Progenitor cell of endocrine pancreas (in vitro differentiated cells): ENCODE data around the gene RREB1. TPM values are rescaled to one million over a fixed set of nuclear protein-coding genes. Genes with fewer than 3 reads are reported as not detected.

Experiments used
- DNase-seq: peaks from one replicate; pipeline ENCODE4 v3.0.0; 2021; ENCODE audit warnings: low spot score; ENCODE audit not compliant: unreplicated experiment
- H3K27ac Mint-ChIP-seq: 2 replicates; pipeline ENCODE4 v1.8.0; 2021; ENCODE audit warnings: mild to moderate bottlenecking, moderate library complexity, mixed read lengths
- H3K27me3 Mint-ChIP-seq: 2 replicates; pipeline ENCODE4 v1.8.0; 2021; ENCODE audit warnings: mixed read lengths
- H3K36me3 Mint-ChIP-seq: 2 replicates; pipeline ENCODE4 v1.8.0; 2022; ENCODE audit warnings: mixed read lengths; ENCODE audit not compliant: insufficient read depth
- H3K4me1 Mint-ChIP-seq: 2 replicates; pipeline ENCODE4 v1.8.0; 2021; ENCODE audit warnings: low read depth, mixed read lengths
- H3K4me3 Mint-ChIP-seq: 2 replicates; pipeline ENCODE4 v1.8.0; 2021; ENCODE audit warnings: low read depth, mild to moderate bottlenecking, moderate library complexity, mixed read lengths
- H3K9me3 Mint-ChIP-seq: 2 replicates; pipeline ENCODE4 v1.8.0; 2021; ENCODE audit warnings: low read depth, mixed read lengths
- CTCF ChIP-seq: fragments of 200-600 bp; sonication (generic); IDR thresholded peaks from one replicate; pipeline ENCODE4 v1.5.0; 2021; ENCODE audit warnings: antibody characterized with exemption, mild to moderate bottlenecking; ENCODE audit not compliant: unreplicated experiment
- total RNA-seq: library from RNA; stranded (reverse); gene quantifications from 2 replicates; pipeline ENCODE4 v1.2.1, GENCODE V29; 2021

Gene RREB1
- total RNA-seq, 1 donor from 2014 or later: 71.7 TPM

DNA sequence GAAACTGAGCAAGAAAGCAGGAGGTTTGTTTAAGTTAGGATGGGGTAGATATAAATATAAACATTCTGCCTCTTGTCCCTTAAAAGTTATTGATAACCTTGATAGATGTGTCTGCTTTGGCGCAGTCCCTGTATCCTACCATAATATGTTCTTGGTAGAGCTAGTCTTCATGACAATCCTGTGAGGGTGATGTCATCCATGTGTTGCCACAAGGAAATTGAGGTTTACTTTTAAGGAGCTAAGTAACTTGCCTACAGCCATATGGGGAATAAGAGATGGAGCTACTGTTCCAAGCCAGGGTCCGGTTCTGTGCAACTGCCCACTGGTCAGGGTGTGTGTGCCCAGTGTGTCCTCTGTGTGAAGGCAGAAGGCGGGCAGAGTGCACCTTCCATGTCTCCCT lies 126.8 kb downstream of the RREB1 start:
- DNase-seq: no peak
- peaks cover 23% of the 10 kb centered on the region for H3K36me3 Mint-ChIP-seq
- H3K4me3 Mint-ChIP-seq: no peak overlapping the region
- peaks cover 31% of the 10 kb centered on the region for H3K4me1 Mint-ChIP-seq
- no peak for TF ChIP-seq CTCF
- H3K27me3 Mint-ChIP-seq: no peaks in the 10 kb centered on the region
- no peak overlapping the region for H3K27ac Mint-ChIP-seq
- H3K9me3 Mint-ChIP-seq: no peaks in the 10 kb centered on the region

DNA sequence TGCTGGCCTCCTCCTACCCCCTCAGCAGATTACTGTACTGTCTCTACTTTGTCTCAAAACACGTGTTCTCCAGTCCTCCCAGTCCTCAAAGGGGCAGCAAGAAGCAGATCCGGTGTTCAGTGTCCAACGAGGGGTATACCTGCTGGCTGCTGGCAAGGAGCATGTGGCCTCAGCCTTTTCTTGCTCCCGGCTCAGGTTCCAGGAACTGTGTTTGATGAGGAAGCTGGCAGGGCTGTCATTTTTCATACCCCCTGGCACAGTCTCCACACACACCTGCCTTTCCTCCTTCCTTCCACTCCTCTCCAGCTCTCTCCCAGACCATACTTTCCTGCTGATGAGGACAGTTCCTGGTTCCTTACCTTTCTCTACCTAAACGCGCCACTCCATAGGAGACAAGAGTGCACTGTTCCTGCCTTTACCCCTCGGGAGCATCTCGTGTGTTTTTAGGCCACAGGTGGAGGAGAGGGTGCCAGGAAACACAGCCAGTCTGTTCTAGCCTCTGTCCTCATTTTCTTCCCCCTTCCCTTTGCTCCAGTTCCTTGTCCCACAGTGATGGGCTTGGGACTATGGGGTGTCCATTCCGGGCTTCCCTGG lies 128.0 kb downstream of the RREB1 start:
- Mint-ChIP-seq H3K27ac (peak overlapping the region; percentile 80), H3K4me1 (peaks cover 37% of the 10 kb centered on the region), H3K4me3 (peak overlapping the region; percentile 21), H3K36me3 (peaks cover 22% of the 10 kb centered on the region), H3K27me3 (no peaks in the 10 kb centered on the region), H3K9me3 (no peaks in the 10 kb centered on the region)
- no peak for TF ChIP-seq CTCF
- no peak for DNase-seq

- H3K27ac Mint-ChIP-seq: peak overlapping the region; percentile 7
- H3K4me3 Mint-ChIP-seq: peak overlapping the region; percentile 21
- H3K4me1 Mint-ChIP-seq: peaks cover 44% of the 10 kb centered on the region
- no peaks in the 10 kb centered on the region for H3K9me3 Mint-ChIP-seq
- peaks cover 22% of the 10 kb centered on the region for H3K36me3 Mint-ChIP-seq
- no peak for TF ChIP-seq CTCF
- DNase-seq: no peak
- H3K27me3 Mint-ChIP-seq: no peaks in the 10 kb centered on the region
Measured at GRCh38 chr6:7236306-7237209, 128.8 kb downstream of the RREB1 start.

DNA sequence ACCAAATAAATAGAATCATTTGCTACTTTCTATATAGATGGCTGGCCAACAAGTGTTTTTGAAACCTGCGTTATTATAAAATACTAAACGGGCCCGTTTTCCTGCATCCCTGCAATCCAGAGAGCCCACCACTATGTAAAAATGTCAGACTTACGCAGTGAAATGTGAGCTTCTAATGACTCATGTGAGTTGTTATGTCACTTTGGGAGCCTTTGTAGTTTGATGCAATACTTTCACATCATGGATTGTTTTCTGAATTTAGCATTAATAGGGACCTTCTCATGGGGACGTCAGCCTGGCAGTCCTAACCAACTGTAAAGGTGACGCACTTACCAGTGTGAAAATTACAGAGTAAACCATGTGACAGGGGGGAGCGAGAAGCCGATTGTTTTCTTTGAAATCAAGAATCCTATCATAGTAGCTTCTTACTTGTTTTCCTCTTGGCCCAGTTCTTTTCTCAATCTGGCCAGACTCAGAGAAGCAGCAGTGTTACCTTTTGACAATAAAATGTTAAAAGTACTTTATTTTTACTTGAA lies 130.0 kb downstream of the RREB1 start:
- no peaks in the 10 kb centered on the region for H3K27me3 Mint-ChIP-seq
- H3K4me3 Mint-ChIP-seq: no peak overlapping the region
- H3K27ac Mint-ChIP-seq: no peak overlapping the region
- no peak for DNase-seq
- TF ChIP-seq CTCF: no peak
- peaks cover 16% of the 10 kb centered on the region for H3K36me3 Mint-ChIP-seq
- no peaks in the 10 kb centered on the region for H3K9me3 Mint-ChIP-seq
- peaks cover 54% of the 10 kb centered on the region for H3K4me1 Mint-ChIP-seq

DNA sequence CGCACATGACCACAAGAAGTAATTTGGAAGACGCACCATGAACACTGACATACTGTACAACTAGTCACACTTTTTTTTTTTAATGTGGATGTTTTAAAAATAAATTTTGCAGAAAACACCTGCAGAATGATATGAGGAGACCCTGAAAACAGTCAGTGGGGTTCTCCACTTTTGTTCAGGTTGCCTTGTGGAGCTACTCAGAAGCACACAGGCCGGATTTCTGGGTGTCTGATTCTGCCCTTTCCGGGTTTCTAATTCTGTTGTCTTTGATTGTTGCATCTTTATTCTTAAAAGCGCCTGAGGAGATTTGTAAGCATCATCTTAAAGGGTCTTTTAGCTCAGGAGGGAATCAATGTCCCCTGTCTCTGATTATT lies 130.8 kb downstream of the RREB1 start:
- Mint-ChIP-seq H3K36me3 (peaks cover 15% of the 10 kb centered on the region), H3K4me1 (peaks cover 61% of the 10 kb centered on the region), H3K27me3 (no peaks in the 10 kb centered on the region), H3K27ac (peak overlapping the region; percentile 68), H3K4me3 (no peak overlapping the region), H3K9me3 (no peaks in the 10 kb centered on the region)
- DNase-seq: no peak
- no peak for TF ChIP-seq CTCF
